ENCODE data around the gene EFNA4. TPM values are rescaled to one million over a fixed set of nuclear protein-coding genes. Genes with fewer than 3 reads are reported as not detected.

The EFNA4 gene
- total RNA-seq, 1 experiment from 2014 or later: 9.8 TPM

DNA sequence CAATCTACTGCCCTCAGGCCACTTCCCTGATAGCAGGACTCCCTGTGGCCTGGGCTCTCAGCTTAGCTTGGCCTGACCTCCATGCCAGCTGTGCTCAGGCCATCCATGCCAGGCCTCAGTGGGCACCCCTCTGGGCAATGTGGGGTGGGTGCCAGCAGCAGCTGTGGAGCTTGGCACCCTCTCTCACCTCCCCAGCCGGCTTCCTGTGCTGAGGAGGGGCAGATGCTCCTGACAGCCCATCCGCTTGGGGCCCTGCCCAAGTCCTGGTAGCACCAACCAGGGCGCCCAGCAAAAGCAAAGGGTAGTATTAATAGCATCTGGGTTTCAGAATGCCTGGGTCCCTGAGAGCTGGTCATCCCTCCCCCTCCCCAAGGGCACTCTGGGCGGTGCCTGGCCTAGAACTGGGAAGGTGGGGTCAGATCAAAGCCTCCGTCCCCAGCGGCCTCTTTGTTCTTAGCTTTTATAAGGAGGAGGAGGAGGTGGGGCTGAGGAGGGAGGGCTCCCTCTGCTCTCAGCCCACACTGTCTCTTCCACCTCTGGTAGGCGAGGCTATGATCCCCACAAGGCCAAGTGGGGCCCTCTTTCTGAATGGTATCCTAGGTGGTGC lies 6.1 kb downstream of the EFNA4 start:
- Histone ChIP-seq H3K4me3 (replicated peaks in 1 of 2; ENCODE audit: low read depth in 1 of 2, low read length in 2 of 2) (no peak overlapping the region), H2AFZ (ENCODE audit: low read depth, low read length, poor library complexity, severe bottlenecking) (no peak overlapping the region), H3K79me2 (ENCODE audit: insufficient read depth, low read length) (0 out of 2 replicates have a peak, but pooled peaks cover 3% of the 10 kb centered on the region), H3K9ac (ENCODE audit: low read length) (no peak overlapping the region), H3K4me1 (ENCODE audit: control insufficient read depth in 1 of 2, insufficient read depth in 2 of 2, low read length in 2 of 2) (peaks cover 14 to 24% of the 10 kb centered on the region in 2 experiments), H3K9me3 (ENCODE audit: control insufficient read depth in 1 of 2, insufficient read depth in 1 of 2, low read depth in 1 of 2, low read length in 2 of 2) (no peaks in the 10 kb centered on the region), H4K20me1 (ENCODE audit: insufficient read depth) (no peaks in the 10 kb centered on the region), H3K27ac (ENCODE audit: low read depth, low read length) (no peak overlapping the region), H3K4me2 (ENCODE audit: low read length) (no peak overlapping the region), H3K9me2 (ENCODE audit: insufficient read depth) (no peaks in the 10 kb centered on the region), H3K27me3 (ENCODE audit: insufficient read depth, low read length) (no peaks in the 10 kb centered on the region), H3K36me3 (ENCODE audit: control insufficient read depth in 1 of 2, insufficient read depth in 2 of 2, low read length in 2 of 2) (peaks cover 0 to 13% of the 10 kb centered on the region in 2 experiments; a peak in 2 of 4 replicates)
- ATAC-seq: no peak
- ChIA-PET RAD21 (ENCODE audit: low non-redundant PET in 1 of 2, low total read pairs in 2 of 2, uncharacterized antibody in 2 of 2, unreplicated experiment in 2 of 2) (interaction anchor here (0.6 kb wide), 2 partner anchors 43 to 68 kb away, joined by 4 read pairs; no protein-coding TSS in a partner anchor), POLR2A (no interaction called here), CTCF (interaction anchor here (1.3 kb wide), 1 partner anchor 19 kb away, joined by 4 read pairs; the partner anchor contains the start of gene ADAM15)
- no peak for TF ChIP-seq JUND (IDR thresholded peaks at IDR 0.05)
- peak; percentile 93 for TF ChIP-seq TCF7L2 (IDR thresholded peaks at IDR 0.05; ENCODE audit: borderline replicate concordance, extremely low read depth, insufficient read depth, insufficient read length)
- no TSS peak for BruUV-seq (replicated peaks)
- intact Hi-C loops (cut with micrococcal nuclease): loop anchor here (2.0 kb wide), 1 partner anchor 15 kb away; no protein-coding TSS in a partner anchor
- no peak for DNase-seq (ENCODE audit: low read depth, low spot score)

DNA sequence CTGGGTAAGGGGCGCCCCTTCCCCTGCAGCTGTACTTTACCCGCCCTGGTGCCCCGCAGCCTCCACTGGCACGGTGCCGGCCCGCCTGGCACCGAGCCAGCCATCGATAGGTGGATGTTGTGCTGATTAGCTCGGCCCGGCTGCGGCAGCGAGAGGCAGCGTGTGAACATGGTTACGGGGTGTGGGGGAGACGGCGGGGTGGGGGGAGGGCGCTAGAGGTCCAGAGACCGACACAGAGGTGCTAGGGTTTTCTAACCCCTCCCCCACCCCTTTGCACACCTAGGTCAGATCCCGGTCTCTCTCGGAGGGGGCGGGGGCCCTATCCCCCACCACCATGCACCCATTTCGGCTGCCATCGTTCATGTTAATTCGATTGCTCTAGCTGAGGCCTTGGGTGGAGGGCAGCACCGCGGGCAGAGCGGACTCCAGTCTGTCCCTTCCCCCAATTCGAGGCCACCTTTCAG lies 6.7 kb downstream of the EFNA4 start:
- peaks cover 0 to 13% of the 10 kb centered on the region in 2 experiments; a peak in 2 of 4 replicates for H3K36me3 ChIP-seq (ENCODE audit: control insufficient read depth in 1 of 2, insufficient read depth in 2 of 2, low read length in 2 of 2)
- no peaks in the 10 kb centered on the region for H4K20me1 ChIP-seq (ENCODE audit: insufficient read depth)
- no peaks in the 10 kb centered on the region for H3K9me2 ChIP-seq (ENCODE audit: insufficient read depth)
- no peaks in the 10 kb centered on the region for H3K27me3 ChIP-seq (ENCODE audit: insufficient read depth, low read length)
- intact Hi-C loops (cut with micrococcal nuclease): loop anchor here (2.0 kb wide), 1 partner anchor 15 kb away; no protein-coding TSS in a partner anchor
- H3K4me3 ChIP-seq (replicated peaks in 1 of 2; ENCODE audit: low read depth in 1 of 2, low read length in 2 of 2): peak overlapping the region in 1 of 2 experiments; percentile 45; a peak in 1 of 4 replicates
- peaks cover 12 to 23% of the 10 kb centered on the region in 2 experiments for H3K4me1 ChIP-seq (ENCODE audit: control insufficient read depth in 1 of 2, insufficient read depth in 2 of 2, low read length in 2 of 2)
- POLR2A ChIA-PET: no interaction called here
- BruUV-seq (replicated peaks): no TSS peak
- CTCF ChIA-PET: interaction anchor here (0.6 to 1.6 kb wide), 3 partner anchors 8 to 19 kb away, joined by 3 to 5 read pairs (median 4); partner anchors contain the start of gene ADAM15
- H3K4me2 ChIP-seq (ENCODE audit: low read length): peak overlapping the region; percentile 72
- H2AFZ ChIP-seq (ENCODE audit: low read depth, low read length, poor library complexity, severe bottlenecking): no peak overlapping the region
- DNase-seq (ENCODE audit: low read depth, low spot score) (no peak), ATAC-seq (no peak)
- TF ChIP-seq EZH2phosphoT487 (IDR thresholded peaks at IDR 0.05; ENCODE audit: borderline replicate concordance): no peak
- no peak for TF ChIP-seq YY1 (IDR thresholded peaks at IDR 0.05; ENCODE audit: extremely low read depth, insufficient replicate concordance, low read depth, low read length)
- TF ChIP-seq, protein P1, sequence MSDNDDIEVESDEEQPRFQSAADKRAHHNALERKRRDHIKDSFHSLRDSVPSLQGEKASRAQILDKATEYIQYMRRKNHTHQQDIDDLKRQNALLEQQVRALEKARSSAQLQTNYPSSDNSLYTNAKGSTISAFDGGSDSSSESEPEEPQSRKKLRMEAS (IDR thresholded peaks at IDR 0.05): no peak
- no peak for TF ChIP-seq ELF1 (IDR thresholded peaks at IDR 0.05; ENCODE audit: borderline replicate concordance, low read depth)
- TF ChIP-seq EGR1 (IDR thresholded peaks at IDR 0.05; ENCODE audit: low read depth): no peak
- H3K27ac ChIP-seq (ENCODE audit: low read depth, low read length): no peak overlapping the region
- no peaks in the 10 kb centered on the region for H3K9me3 ChIP-seq (ENCODE audit: control insufficient read depth in 1 of 2, insufficient read depth in 1 of 2, low read depth in 1 of 2, low read length in 2 of 2)
- H3K79me2 ChIP-seq (ENCODE audit: insufficient read depth, low read length): no peaks in the 10 kb centered on the region
- no peak overlapping the region for H3K9ac ChIP-seq (ENCODE audit: low read length)
- RAD21 ChIA-PET (ENCODE audit: low non-redundant PET in 1 of 2, low total read pairs in 2 of 2, uncharacterized antibody in 2 of 2, unreplicated experiment in 2 of 2): interaction anchor here (0.6 kb wide), 2 partner anchors 44 to 69 kb away, joined by 4 read pairs; no protein-coding TSS in a partner anchor
